ENCODE data around the gene TMED1. TPM values are rescaled to one million over a fixed set of nuclear protein-coding genes. Genes with fewer than 3 reads are reported as not detected.

The TMED1 gene
- total and polyA plus RNA-seq, 9 of the 15 experiments (the other 6 are each of a cell fraction or from before 2014, with no cell fraction given) = 0.86 to 30.2 (median 23.5) TPM

- no TSS peak for BruUV-seq (replicated peaks)
These were observed 3.1 kb downstream of the TMED1 start for GRCh38 chr19:10832939-10833296.

More at GRCh38 chr19:10832939-10833296, 3.1 kb downstream of the TMED1 start:
- Histone ChIP-seq H3K27ac (ENCODE audit: extremely low read depth, low read depth, low read length) (no peak overlapping the region), H3K79me2 (ENCODE audit: control insufficient read depth, insufficient read depth, low read length) (peaks cover 7% of the 10 kb centered on the region; the same call in 2 of the 3 replicates), H4K20me1 (replicated peaks; ENCODE audit: control insufficient read depth, insufficient read depth, low read length) (peaks cover 7% of the 10 kb centered on the region; the same call in 1 of the 2 replicates), H3K9me3 (replicated peaks; ENCODE audit: control insufficient read depth, insufficient read depth, low read depth, low read length) (peaks cover 8% of the 10 kb centered on the region), H3K27me3 (ENCODE audit: control insufficient read depth in 2 of 2, insufficient read depth in 2 of 2, low read length in 2 of 2) (no peaks in the 10 kb centered on the region), H3K9me1 (ENCODE audit: control insufficient read depth, insufficient read depth, low read length) (no peaks in the 10 kb centered on the region), H3K4me1 (replicated peaks in 1 of 2; ENCODE audit: control insufficient read depth in 2 of 2, insufficient read depth in 2 of 2, low read length in 2 of 2) (peaks cover 12 to 63% of the 10 kb centered on the region in 2 experiments; a peak in 4 of 5 replicates), H2AFZ (ENCODE audit: low read depth, low read length) (no peak overlapping the region), H3K4me3 (no peak overlapping the region), H3K9ac (ENCODE audit: insufficient read depth in 1 of 2, low read depth in 2 of 2, low read length in 2 of 2) (peak overlapping the region in 1 of 2 experiments; percentile 0; a peak in 1 of 4 replicates), H3K4me2 (ENCODE audit: insufficient read depth, low read length) (no peak overlapping the region), H3K36me3 (ENCODE audit: control insufficient read depth, insufficient read depth, low read length) (peaks cover 65% of the 10 kb centered on the region; the same call in 2 of the 3 replicates)
- POLR2A ChIA-PET = interaction anchor here (2.0 to 7.4 kb wide), 2 partner anchors 10 to 14 kb away, joined by 7 to 58 read pairs; no protein-coding TSS in a partner anchor
- CTCF ChIA-PET (ENCODE audit: low intra/inter-chr PET ratio) = no interaction called here
- WGBS (ENCODE audit: insufficient coverage, low coverage, missing lambda C conversion rate) = 90% methylated on average over 14 of the region's 20 CpGs
- TF ChIP-seq RBM22 (IDR thresholded peaks at IDR 0.05; ENCODE audit: low read depth, low read length, poor library complexity, severe bottlenecking) (peak; percentile 93), RBFOX2 (IDR thresholded peaks at IDR 0.05; ENCODE audit: low read depth, low read length) (0 out of 2 replicates have a peak, but pooled peaks have one; percentile 11), MYNN (IDR thresholded peaks at IDR 0.05) (no peak), MYNN (CRISPR knock-in tag; IDR thresholded peaks at IDR 0.05) (no peak), ZNF592 (IDR thresholded peaks at IDR 0.05) (no peak), TFAP4 (CRISPR knock-in tag; IDR thresholded peaks at IDR 0.05; ENCODE audit: borderline replicate concordance) (peak; percentile 26; the same call in 1 of the 2 replicates), POLR2G (IDR thresholded peaks at IDR 0.05; ENCODE audit: low read depth, low read length) (peak; percentile 70), ZNF444 (CRISPR knock-in tag; IDR thresholded peaks at IDR 0.05) (no peak)
- TF ChIP-seq, protein P1, sequence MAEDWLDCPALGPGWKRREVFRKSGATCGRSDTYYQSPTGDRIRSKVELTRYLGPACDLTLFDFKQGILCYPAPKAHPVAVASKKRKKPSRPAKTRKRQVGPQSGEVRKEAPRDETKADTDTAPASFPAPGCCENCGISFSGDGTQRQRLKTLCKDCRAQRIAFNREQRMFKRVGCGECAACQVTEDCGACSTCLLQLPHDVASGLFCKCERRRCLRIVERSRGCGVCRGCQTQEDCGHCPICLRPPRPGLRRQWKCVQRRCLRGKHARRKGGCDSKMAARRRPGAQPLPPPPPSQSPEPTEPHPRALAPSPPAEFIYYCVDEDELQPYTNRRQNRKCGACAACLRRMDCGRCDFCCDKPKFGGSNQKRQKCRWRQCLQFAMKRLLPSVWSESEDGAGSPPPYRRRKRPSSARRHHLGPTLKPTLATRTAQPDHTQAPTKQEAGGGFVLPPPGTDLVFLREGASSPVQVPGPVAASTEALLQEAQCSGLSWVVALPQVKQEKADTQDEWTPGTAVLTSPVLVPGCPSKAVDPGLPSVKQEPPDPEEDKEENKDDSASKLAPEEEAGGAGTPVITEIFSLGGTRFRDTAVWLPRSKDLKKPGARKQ (CRISPR knock-in tag; IDR thresholded peaks at IDR 0.05) = no peak
- FAIRE-seq = no peak
- no peak for ATAC-seq
- no peak for DNase-seq (ENCODE audit: extremely low read depth in 1 of 4, low spot score in 3 of 4)
- in situ Hi-C loops (cut with MboI) (no loop called here), intact Hi-C loops (cut with micrococcal nuclease) (no loop called here)

Data from K562 (cell line).